ENCODE results near the gene UBAC1. TPM values are rescaled to one million over a fixed set of nuclear protein-coding genes. Genes with fewer than 3 reads are reported as not detected.
A peak's percentile ranks its signal among the peaks of the same experiment; 100 is the strongest.

UBAC1 gene
- total RNA-seq, 2 donors from 2014 or later = 37.9 to 39.3 TPM

DNA sequence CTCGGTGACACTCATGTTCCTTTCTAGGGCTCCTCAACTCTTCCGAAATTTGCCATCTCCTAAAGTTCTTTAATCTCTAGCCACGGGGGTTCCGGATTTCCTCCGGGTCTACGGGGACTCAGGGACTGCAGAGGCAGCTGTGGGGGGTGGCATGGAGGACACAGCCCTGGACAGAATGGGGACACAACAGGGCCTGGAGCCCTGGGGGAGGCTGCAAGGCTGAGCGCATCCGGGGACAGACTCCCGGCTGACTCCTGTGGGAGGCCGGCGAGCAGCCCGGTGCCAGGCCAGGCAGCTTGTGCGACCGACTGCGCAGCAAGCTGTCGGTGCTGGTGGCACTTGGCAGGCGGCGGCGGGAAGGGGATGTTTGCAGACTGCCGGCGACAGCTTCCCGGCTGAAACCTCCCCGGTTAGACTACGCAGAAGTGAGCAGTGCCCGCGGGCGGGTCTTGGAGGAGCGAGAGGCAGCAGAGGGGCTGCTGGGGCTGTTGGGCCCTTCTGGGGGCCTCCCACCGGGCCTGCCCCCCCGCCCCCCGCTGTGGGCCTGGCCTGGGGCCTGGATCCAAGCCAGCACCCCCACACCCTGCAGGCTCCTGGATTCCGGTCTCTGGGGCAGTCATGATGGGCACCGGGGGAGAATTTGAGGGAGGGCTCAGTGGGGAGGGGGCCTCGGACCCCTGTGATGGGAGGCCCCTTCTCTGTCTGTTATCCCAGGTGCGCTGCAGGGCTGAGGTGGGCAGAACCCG, 28.7 kb upstream of the UBAC1 start:
- Histone ChIP-seq H3K9me3 (no peaks in the 10 kb centered on the region), H3K27ac (no peak overlapping the region), H3K27me3 (replicated peaks; ENCODE audit: insufficient read depth) (no peaks in the 10 kb centered on the region), H3K4me3 (peak overlapping the region; percentile 24), H3K36me3 (no peaks in the 10 kb centered on the region), H3K4me1 (ENCODE audit: control insufficient read depth in 1 of 2, low read depth in 2 of 2) (peaks cover 13 to 28% of the 10 kb centered on the region in 2 donors)
- ATAC-seq (ENCODE audit: insufficient number of reproducible peaks, low FRiP score, low read depth) (no peak), DNase-seq (ENCODE audit: low spot score) (no peak)
- TF ChIP-seq CTCF (IDR thresholded peaks at IDR 0.05) = no peak

- TF ChIP-seq CTCF (IDR thresholded peaks at IDR 0.05) = no peak
- Histone ChIP-seq H3K27me3 (replicated peaks; ENCODE audit: insufficient read depth) (no peaks in the 10 kb centered on the region), H3K4me1 (ENCODE audit: control insufficient read depth in 1 of 2, low read depth in 2 of 2) (peaks cover 13 to 28% of the 10 kb centered on the region in 2 donors), H3K4me3 (no peak overlapping the region), H3K9me3 (no peaks in the 10 kb centered on the region), H3K27ac (no peak overlapping the region), H3K36me3 (no peaks in the 10 kb centered on the region)
- DNase-seq (ENCODE audit: low spot score) = no peak
- ATAC-seq (ENCODE audit: insufficient number of reproducible peaks, low FRiP score, low read depth) = no peak
Measured at GRCh38 chr9:135989157-135989556, 28.0 kb upstream of the UBAC1 start.

GRCh38 chr9:135988493-135988892, 27.3 kb upstream of the UBAC1 start:
- no peak for TF ChIP-seq CTCF (IDR thresholded peaks at IDR 0.05)
- DNase-seq (ENCODE audit: low spot score) = no peak
- H3K27me3 ChIP-seq (replicated peaks; ENCODE audit: insufficient read depth) = no peaks in the 10 kb centered on the region
- ATAC-seq (ENCODE audit: insufficient number of reproducible peaks, low FRiP score, low read depth) = no peak
- H3K27ac ChIP-seq = no peak overlapping the region
- no peak overlapping the region for H3K4me3 ChIP-seq
- H3K36me3 ChIP-seq = no peaks in the 10 kb centered on the region
- no peaks in the 10 kb centered on the region for H3K9me3 ChIP-seq
- H3K4me1 ChIP-seq (ENCODE audit: control insufficient read depth in 1 of 2, low read depth in 2 of 2) = peaks cover 13 to 26% of the 10 kb centered on the region in 2 donors

DNA sequence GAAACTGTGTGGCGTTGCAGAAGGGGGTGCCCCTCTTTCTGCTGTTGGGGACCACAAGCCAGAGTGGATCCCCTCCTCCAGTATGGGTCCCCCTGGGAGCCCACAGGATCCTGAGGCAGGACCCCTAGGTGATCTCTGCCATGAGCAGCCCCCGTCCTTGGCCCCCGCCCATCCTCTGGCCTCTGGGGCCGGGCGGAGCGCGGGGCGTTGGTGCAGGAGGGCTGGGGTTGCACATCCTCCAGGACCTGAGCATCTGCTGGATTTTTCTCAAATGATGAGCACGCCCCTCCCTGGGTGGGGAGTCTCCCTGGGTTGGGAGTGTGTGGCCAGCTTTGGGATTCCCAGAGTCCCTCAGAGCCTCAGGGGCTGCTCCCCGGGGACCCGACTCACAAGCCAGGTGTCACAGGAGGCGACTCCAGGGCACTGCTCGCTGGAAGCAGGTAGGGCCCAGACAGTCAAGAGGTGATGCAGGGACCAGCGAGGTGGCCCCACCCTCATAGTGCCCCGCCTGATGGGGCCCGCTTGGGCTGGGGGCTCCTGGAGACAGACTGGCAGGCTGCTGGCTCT, 26.7 kb upstream of the UBAC1 start:
- H3K36me3 ChIP-seq = no peaks in the 10 kb centered on the region
- peaks cover 9 to 20% of the 10 kb centered on the region in 2 donors for H3K4me1 ChIP-seq (ENCODE audit: control insufficient read depth in 1 of 2, low read depth in 2 of 2)
- DNase-seq (ENCODE audit: low spot score) (no peak), ATAC-seq (ENCODE audit: insufficient number of reproducible peaks, low FRiP score, low read depth) (no peak)
- no peak for TF ChIP-seq CTCF (IDR thresholded peaks at IDR 0.05)
- no peaks in the 10 kb centered on the region for H3K9me3 ChIP-seq
- no peak overlapping the region for H3K27ac ChIP-seq
- H3K27me3 ChIP-seq (replicated peaks; ENCODE audit: insufficient read depth) = no peaks in the 10 kb centered on the region
- H3K4me3 ChIP-seq = no peak overlapping the region

- no peaks in the 10 kb centered on the region for H3K36me3 ChIP-seq
- H3K4me3 ChIP-seq = no peak overlapping the region
- H3K9me3 ChIP-seq = no peaks in the 10 kb centered on the region
- DNase-seq (ENCODE audit: low spot score) (no peak), ATAC-seq (ENCODE audit: insufficient number of reproducible peaks, low FRiP score, low read depth) (no peak)
- H3K4me1 ChIP-seq (ENCODE audit: control insufficient read depth in 1 of 2, low read depth in 2 of 2) = peaks cover 0 to 12% of the 10 kb centered on the region in 2 donors
- H3K27ac ChIP-seq = no peak overlapping the region
- H3K27me3 ChIP-seq (replicated peaks; ENCODE audit: insufficient read depth) = no peaks in the 10 kb centered on the region
- no peak for TF ChIP-seq CTCF (IDR thresholded peaks at IDR 0.05)
Measured at GRCh38 chr9:135986605-135987004, 25.4 kb upstream of the UBAC1 start.

Data from thoracic aorta (tissue), 2 donors.